HepG2 (cell line): ENCODE data around the gene CBFA2T2.

Experiments
- CHD4 ChIP-seq: fragments of 200-600 bp; sonication (generic); IDR thresholded peaks from 2 replicates; pipeline ENCODE4 v1.7.0; 2017; ENCODE audit warnings: mild to moderate bottlenecking, low read length, borderline replicate concordance
- U2AF1 ChIP-seq: fragments of 200-400 bp; formaldehyde crosslinking; optimal IDR thresholded peaks from 2 replicates; pipeline ENCODE3; 2017; ENCODE audit warnings: mild to moderate bottlenecking, low read depth, low read length
- ZNF883 ChIP-seq: sonication (generic); formaldehyde crosslinking; IDR thresholded peaks from 2 replicates; pipeline ENCODE4 v1.5.1; 2020; ENCODE audit warnings: mild to moderate bottlenecking, missing genetic modification reagents; ENCODE audit errors: not compliant biosample characterization
- TF ChIP-seq, protein P1 (sequence below): sonication (generic); formaldehyde crosslinking; IDR thresholded peaks from 2 replicates; pipeline ENCODE4 v1.5.0; 2020; ENCODE audit warnings: mild to moderate bottlenecking, missing genetic modification reagents, moderate library complexity
- TF ChIP-seq, protein P2 (sequence below): sonication (generic); formaldehyde crosslinking; IDR thresholded peaks from 2 replicates; pipeline ENCODE4 v1.4.0; 2020; ENCODE audit warnings: low read depth, mild to moderate bottlenecking, missing genetic modification reagents
- TF ChIP-seq, protein P3 (sequence below): sonication (generic); formaldehyde crosslinking; IDR thresholded peaks from 2 replicates; pipeline ENCODE4 v1.4.0; 2020; ENCODE audit warnings: mild to moderate bottlenecking, missing genetic modification reagents
- TF ChIP-seq, protein P4 (sequence below): sonication (generic); formaldehyde crosslinking; IDR thresholded peaks from 2 replicates; pipeline ENCODE4 v1.4.0; 2020; ENCODE audit warnings: mild to moderate bottlenecking, low read depth, missing genetic modification reagents
- TF ChIP-seq, protein P5 (sequence below): sonication (generic); formaldehyde crosslinking; IDR thresholded peaks from 2 replicates; pipeline ENCODE4 v1.4.0; 2020; ENCODE audit warnings: missing genetic modification reagents

DNA sequence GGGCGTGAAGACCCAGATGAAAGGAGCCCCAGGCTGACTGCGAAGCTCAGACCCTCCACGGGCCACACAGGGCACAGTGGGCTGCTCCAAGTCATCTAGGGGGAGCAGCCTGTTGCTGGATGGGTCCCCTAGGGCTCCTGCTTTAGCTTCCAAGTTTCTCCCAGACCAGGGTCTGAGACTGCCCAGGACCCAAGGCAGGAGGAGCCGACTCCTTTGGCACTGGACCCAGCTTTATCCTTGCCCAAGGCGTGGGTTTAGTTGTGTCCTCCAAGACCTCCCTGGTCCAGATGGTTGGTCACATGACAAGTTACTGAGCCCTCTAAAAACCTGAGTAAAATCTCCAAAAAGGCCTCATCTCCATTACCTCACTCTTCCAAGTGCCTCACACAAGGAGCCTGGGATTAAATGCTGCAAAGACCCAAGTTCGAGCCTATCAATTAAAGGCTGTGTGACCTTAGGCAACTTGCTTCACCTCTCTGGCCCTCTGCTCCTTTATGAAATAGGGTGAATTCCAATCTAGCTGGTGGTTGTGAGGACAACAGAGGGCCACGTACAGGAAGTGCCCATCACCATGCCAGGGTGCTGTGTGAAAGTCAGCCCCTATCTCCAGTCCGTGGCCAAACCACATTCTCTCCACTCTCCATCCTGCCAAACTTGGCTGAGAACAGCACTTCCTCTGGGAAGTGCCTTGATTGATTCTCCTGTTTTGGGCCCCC lies 181.8 kb downstream of the CBFA2T2 start:
- TF ChIP-seq, protein P1, sequence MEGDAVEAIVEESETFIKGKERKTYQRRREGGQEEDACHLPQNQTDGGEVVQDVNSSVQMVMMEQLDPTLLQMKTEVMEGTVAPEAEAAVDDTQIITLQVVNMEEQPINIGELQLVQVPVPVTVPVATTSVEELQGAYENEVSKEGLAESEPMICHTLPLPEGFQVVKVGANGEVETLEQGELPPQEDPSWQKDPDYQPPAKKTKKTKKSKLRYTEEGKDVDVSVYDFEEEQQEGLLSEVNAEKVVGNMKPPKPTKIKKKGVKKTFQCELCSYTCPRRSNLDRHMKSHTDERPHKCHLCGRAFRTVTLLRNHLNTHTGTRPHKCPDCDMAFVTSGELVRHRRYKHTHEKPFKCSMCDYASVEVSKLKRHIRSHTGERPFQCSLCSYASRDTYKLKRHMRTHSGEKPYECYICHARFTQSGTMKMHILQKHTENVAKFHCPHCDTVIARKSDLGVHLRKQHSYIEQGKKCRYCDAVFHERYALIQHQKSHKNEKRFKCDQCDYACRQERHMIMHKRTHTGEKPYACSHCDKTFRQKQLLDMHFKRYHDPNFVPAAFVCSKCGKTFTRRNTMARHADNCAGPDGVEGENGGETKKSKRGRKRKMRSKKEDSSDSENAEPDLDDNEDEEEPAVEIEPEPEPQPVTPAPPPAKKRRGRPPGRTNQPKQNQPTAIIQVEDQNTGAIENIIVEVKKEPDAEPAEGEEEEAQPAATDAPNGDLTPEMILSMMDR (CRISPR knock-in tag): no peak
- TF ChIP-seq CHD4: no peak
- TF ChIP-seq U2AF1: no peak
- TF ChIP-seq, protein P2, sequence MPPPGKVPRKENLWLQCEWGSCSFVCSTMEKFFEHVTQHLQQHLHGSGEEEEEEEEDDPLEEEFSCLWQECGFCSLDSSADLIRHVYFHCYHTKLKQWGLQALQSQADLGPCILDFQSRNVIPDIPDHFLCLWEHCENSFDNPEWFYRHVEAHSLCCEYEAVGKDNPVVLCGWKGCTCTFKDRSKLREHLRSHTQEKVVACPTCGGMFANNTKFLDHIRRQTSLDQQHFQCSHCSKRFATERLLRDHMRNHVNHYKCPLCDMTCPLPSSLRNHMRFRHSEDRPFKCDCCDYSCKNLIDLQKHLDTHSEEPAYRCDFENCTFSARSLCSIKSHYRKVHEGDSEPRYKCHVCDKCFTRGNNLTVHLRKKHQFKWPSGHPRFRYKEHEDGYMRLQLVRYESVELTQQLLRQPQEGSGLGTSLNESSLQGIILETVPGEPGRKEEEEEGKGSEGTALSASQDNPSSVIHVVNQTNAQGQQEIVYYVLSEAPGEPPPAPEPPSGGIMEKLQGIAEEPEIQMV (CRISPR knock-in tag): no peak
- no peak for TF ChIP-seq ZNF883 (CRISPR knock-in tag)
- TF ChIP-seq, protein P3, sequence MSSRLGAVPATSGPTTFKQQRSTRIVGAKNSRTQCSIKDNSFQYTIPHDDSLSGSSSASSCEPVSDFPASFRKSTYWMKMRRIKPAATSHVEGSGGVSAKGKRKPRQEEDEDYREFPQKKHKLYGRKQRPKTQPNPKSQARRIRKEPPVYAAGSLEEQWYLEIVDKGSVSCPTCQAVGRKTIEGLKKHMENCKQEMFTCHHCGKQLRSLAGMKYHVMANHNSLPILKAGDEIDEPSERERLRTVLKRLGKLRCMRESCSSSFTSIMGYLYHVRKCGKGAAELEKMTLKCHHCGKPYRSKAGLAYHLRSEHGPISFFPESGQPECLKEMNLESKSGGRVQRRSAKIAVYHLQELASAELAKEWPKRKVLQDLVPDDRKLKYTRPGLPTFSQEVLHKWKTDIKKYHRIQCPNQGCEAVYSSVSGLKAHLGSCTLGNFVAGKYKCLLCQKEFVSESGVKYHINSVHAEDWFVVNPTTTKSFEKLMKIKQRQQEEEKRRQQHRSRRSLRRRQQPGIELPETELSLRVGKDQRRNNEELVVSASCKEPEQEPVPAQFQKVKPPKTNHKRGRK (CRISPR knock-in tag): no peak
- TF ChIP-seq, protein P4, sequence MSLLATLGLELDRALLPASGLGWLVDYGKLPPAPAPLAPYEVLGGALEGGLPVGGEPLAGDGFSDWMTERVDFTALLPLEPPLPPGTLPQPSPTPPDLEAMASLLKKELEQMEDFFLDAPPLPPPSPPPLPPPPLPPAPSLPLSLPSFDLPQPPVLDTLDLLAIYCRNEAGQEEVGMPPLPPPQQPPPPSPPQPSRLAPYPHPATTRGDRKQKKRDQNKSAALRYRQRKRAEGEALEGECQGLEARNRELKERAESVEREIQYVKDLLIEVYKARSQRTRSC: no peak
- TF ChIP-seq, protein P5, sequence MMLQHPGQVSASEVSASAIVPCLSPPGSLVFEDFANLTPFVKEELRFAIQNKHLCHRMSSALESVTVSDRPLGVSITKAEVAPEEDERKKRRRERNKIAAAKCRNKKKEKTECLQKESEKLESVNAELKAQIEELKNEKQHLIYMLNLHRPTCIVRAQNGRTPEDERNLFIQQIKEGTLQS: no peak
